DOHH2 (cell line): ENCODE results near the gene METTL17.
A peak's percentile ranks its signal among the peaks of the same experiment; 100 is the strongest.
"Not testable (repeated sequence)": the region's sequence is repeated elsewhere in the genome, so short reads cannot be mapped to it uniquely, and the experiment has no call there.

ENCODE experiments used
- H3F3A ChIP-seq: fragments of 200-600 bp; sonication (generic), shearing (Covaris generic); 2 replicates; pipeline ENCODE4 v1.6.0; 2016; ENCODE audit warnings: antibody characterized with exemption, mild to moderate bottlenecking; ENCODE audit not compliant: control insufficient read depth, insufficient read depth
- H3K27ac ChIP-seq: fragments of 200-600 bp; sonication (generic); 2 replicates; pipeline ENCODE4 v1.5.1; 2014; ENCODE audit warnings: low read depth, mild to moderate bottlenecking, low read length, moderate library complexity
- H3K27me3 ChIP-seq: fragments of 200-600 bp; sonication (generic); 2 replicates; pipeline ENCODE4 v1.6.1; 2014; ENCODE audit warnings: mild to moderate bottlenecking, low read length, mixed read lengths; ENCODE audit not compliant: control insufficient read depth
- H3K36me3 ChIP-seq: fragments of 200-600 bp; sonication (generic); 2 replicates; pipeline ENCODE4 v1.6.1; 2014; ENCODE audit warnings: mild to moderate bottlenecking, low read length, moderate library complexity, mixed read lengths; ENCODE audit not compliant: control insufficient read depth
- H3K4me1 ChIP-seq: fragments of 200-600 bp; sonication (generic); 2 replicates; pipeline ENCODE4 v1.6.1; 2014; ENCODE audit warnings: mild to moderate bottlenecking, low read length, mixed read lengths; ENCODE audit not compliant: control insufficient read depth
- H3K4me2 ChIP-seq: fragments of 200-600 bp; sonication (generic); 2 replicates; pipeline ENCODE4 v1.6.0; 2014; ENCODE audit warnings: mild to moderate bottlenecking, low read length, moderate library complexity
- H3K4me3 ChIP-seq: fragments of 200-600 bp; sonication (generic); 2 replicates; pipeline ENCODE4 v1.5.1; 2014; ENCODE audit warnings: mild to moderate bottlenecking, low read length, mixed read lengths
- H3K79me2 ChIP-seq: fragments of 200-600 bp; sonication (generic); 2 replicates; pipeline ENCODE4 v1.6.1; 2014; ENCODE audit warnings: mild to moderate bottlenecking, low read length, mixed read lengths; ENCODE audit not compliant: control insufficient read depth
- H3K9me2 ChIP-seq: fragments of 200-600 bp; sonication (generic); replicated peaks from 2 replicates; pipeline ENCODE4 v1.6.1; 2014; ENCODE audit warnings: mild to moderate bottlenecking, low read length, mixed read lengths; ENCODE audit not compliant: control insufficient read depth
- H3K9me3 ChIP-seq: fragments of 200-600 bp; sonication (generic); 2 replicates; pipeline ENCODE4 v1.6.1; 2014; ENCODE audit warnings: antibody characterized with exemption, low read length, mixed read lengths; ENCODE audit not compliant: control insufficient read depth, insufficient read depth
- H4K20me1 ChIP-seq: fragments of 200-600 bp; sonication (generic); 2 replicates; pipeline ENCODE4 v1.6.0; 2014; ENCODE audit warnings: low read depth, mild to moderate bottlenecking, antibody characterized with exemption, low read length, moderate library complexity; ENCODE audit not compliant: control insufficient read depth, insufficient read depth
- EZH2phosphoT487 ChIP-seq: fragments of 200-600 bp; sonication (generic); IDR thresholded peaks from 2 replicates; pipeline ENCODE4 v1.6.1; 2017; ENCODE audit warnings: borderline replicate concordance, mild to moderate bottlenecking, antibody characterized with exemption, low read length, moderate library complexity, mixed read lengths
- TF ChIP-seq, protein P1 (sequence below): fragments of 200-600 bp; sonication (generic); IDR thresholded peaks from one replicate; pipeline ENCODE4 v1.5.1; 2014; ENCODE audit warnings: antibody characterized with exemption, mild to moderate bottlenecking, low read depth, low read length; ENCODE audit not compliant: poor library complexity, severe bottlenecking

METTL17 gene

DNA sequence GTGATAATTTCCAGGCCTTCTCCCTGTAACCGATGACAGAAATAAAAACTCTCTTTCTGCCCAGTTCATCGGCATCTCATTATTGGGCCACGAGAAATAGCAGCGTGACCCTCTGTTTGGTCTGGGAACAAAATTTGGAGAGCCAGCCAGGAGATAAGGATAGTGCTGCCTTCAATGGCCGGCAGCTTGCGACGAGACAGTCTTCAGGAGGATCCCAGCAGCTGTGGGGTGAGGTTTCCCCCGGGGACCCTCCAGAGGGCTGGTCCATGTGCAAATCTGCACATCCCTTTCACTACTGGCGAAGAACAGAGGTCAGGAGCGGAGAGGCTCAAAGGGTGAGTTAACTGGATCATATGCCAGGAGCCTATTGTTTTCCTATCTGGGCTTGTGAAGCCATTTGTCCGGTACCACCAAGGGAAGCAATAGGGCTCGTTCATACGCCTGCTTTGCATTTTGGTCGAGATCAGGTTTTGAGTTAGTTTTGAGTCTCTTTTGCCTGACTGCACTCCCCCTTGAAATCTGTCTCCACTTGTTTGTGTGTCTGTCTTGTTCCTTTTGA is 14.1 kb downstream of the METTL17 start:
- Histone ChIP-seq H3K4me3 (no peak overlapping the region), H3K27ac (no peak overlapping the region), H3K79me2 (no peaks in the 10 kb centered on the region), H3K27me3 (no peaks in the 10 kb centered on the region), H3K9me2 (no peaks in the 10 kb centered on the region), H3F3A (no peaks in the 10 kb centered on the region), H3K36me3 (no peaks in the 10 kb centered on the region), H3K4me2 (no peak overlapping the region), H4K20me1 (no peaks in the 10 kb centered on the region), H3K9me3 (no peaks in the 10 kb centered on the region), H3K4me1 (no peaks in the 10 kb centered on the region)
- no peak for TF ChIP-seq EZH2phosphoT487
- TF ChIP-seq, protein P1, sequence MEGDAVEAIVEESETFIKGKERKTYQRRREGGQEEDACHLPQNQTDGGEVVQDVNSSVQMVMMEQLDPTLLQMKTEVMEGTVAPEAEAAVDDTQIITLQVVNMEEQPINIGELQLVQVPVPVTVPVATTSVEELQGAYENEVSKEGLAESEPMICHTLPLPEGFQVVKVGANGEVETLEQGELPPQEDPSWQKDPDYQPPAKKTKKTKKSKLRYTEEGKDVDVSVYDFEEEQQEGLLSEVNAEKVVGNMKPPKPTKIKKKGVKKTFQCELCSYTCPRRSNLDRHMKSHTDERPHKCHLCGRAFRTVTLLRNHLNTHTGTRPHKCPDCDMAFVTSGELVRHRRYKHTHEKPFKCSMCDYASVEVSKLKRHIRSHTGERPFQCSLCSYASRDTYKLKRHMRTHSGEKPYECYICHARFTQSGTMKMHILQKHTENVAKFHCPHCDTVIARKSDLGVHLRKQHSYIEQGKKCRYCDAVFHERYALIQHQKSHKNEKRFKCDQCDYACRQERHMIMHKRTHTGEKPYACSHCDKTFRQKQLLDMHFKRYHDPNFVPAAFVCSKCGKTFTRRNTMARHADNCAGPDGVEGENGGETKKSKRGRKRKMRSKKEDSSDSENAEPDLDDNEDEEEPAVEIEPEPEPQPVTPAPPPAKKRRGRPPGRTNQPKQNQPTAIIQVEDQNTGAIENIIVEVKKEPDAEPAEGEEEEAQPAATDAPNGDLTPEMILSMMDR, result no peak

GRCh38 chr14:21009721-21010120 is 19.9 kb downstream of the METTL17 start:
- not testable (repeated sequence) for H3K4me3 ChIP-seq, H3K9me3 ChIP-seq, H3K4me2 ChIP-seq, H3K79me2 ChIP-seq, H3F3A ChIP-seq, H3K36me3 ChIP-seq, H3K4me1 ChIP-seq, H3K9me2 ChIP-seq, H3K27ac ChIP-seq, H4K20me1 ChIP-seq
- peaks cover 16% of the 10 kb centered on the region for H3K27me3 ChIP-seq

DNA sequence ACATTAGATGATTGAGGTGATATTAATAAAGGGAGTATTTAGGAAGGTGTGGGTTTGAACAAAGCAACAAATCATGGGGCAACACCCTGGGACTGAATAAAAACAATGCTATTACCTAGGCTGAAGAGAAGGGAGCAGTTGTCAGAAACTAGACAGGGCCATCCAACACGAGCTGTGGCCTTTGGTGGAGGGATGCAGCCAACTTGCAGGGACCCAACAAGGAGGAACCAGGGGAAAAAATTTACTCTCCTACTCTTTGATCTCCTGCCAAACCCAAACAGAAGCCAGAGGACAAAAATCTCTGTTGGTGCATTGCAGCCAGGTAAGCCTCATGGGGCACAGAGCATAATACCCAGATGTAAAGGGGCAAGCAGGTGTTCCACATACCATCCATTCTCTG is 21.4 kb downstream of the METTL17 start:
- no peaks in the 10 kb centered on the region for H3K4me1 ChIP-seq
- peaks cover 16% of the 10 kb centered on the region for H3K27me3 ChIP-seq
- H3K4me2 ChIP-seq, result no peak overlapping the region
- TF ChIP-seq, protein P1, result no peak
- no peak for TF ChIP-seq EZH2phosphoT487
- no peaks in the 10 kb centered on the region for H3K9me2 ChIP-seq
- no peaks in the 10 kb centered on the region for H3K79me2 ChIP-seq
- no peaks in the 10 kb centered on the region for H3K36me3 ChIP-seq
- H3F3A ChIP-seq, result no peaks in the 10 kb centered on the region
- H3K4me3 ChIP-seq, result no peak overlapping the region
- no peaks in the 10 kb centered on the region for H3K9me3 ChIP-seq
- no peaks in the 10 kb centered on the region for H4K20me1 ChIP-seq
- no peak overlapping the region for H3K27ac ChIP-seq

DNA sequence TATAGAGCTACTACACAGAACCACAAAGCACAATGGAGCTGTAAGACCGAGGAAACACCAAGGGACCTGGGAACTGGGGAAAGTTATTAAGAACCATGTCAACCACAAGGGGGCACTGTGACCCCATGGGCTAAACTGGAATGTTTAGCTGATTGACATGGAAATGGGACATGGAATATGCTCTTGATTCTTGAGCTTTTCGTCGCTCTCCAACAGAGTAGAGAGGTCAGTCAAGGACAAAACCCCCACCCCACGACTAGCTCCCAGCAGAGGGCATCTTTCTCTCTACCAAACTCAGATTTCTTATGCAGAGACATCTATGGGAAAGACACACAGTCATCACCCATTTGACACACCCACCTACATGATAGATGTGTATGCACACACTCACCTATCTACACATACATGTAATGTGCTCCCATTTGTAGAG is 25.0 kb downstream of the METTL17 start:
- Histone ChIP-seq H3K9me2 (no peaks in the 10 kb centered on the region), H3K4me3 (no peak overlapping the region), H3K9me3 (no peaks in the 10 kb centered on the region), H4K20me1 (no peaks in the 10 kb centered on the region), H3K4me1 (no peaks in the 10 kb centered on the region), H3F3A (no peaks in the 10 kb centered on the region), H3K27me3 (peaks cover 21% of the 10 kb centered on the region), H3K36me3 (no peaks in the 10 kb centered on the region), H3K27ac (no peak overlapping the region), H3K79me2 (no peaks in the 10 kb centered on the region), H3K4me2 (no peak overlapping the region)
- TF ChIP-seq EZH2phosphoT487, result no peak
- TF ChIP-seq, protein P1, result peak; percentile 90
